ENCODE measurements around the gene SLC2A1. TPM values are rescaled to one million over a fixed set of nuclear protein-coding genes. Genes with fewer than 3 reads are reported as not detected.

Gene SLC2A1
- total RNA-seq, 2 experiments from 2014 or later = 66.6 to 93.4 TPM

DNA sequence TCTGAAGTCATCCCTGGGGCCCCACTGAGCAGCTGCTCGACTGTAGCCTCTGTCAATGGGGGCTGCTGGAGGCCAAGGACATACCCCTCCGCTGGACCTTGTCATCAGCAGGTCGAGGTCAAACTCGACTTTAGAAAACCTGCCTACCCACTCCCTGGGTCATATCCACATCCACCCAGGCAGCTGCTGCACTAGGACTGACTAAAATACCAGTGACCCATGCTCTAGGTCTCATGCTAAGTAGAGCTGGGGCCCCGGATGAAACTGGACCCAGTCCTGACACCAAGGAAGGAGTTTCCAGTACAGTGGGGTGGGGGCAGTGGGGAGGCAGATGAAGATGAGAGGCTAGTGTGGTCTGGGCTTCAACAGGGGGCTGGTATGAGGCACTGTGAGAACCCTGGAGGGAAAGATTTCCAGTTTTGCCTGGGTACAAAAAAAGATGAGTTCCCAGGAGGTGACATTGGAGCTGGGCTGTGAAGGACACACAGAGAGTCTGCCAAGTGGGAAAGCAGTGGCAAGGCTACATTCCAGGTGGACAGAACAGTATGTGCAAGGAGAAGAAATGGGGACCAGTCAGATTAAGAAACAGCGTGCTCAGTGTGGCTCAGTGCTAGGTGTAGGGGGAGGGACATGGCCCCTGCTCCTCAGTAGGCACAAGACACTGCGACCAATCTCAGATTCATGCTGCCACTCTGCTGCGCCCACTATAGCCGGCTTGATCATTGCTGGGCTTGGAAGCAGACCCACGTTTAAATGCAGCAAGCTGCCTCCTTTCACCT is 12.4 kb downstream of the SLC2A1 start:
- no peak overlapping the region for H2AFZ ChIP-seq (ENCODE audit: low read length)
- no peak for DNase-seq (ENCODE audit: low spot score)
- H4K20me1 ChIP-seq (ENCODE audit: insufficient read depth, low read length) = peaks cover 8% of the 10 kb centered on the region; the same call in 1 of the 2 replicates

DNA sequence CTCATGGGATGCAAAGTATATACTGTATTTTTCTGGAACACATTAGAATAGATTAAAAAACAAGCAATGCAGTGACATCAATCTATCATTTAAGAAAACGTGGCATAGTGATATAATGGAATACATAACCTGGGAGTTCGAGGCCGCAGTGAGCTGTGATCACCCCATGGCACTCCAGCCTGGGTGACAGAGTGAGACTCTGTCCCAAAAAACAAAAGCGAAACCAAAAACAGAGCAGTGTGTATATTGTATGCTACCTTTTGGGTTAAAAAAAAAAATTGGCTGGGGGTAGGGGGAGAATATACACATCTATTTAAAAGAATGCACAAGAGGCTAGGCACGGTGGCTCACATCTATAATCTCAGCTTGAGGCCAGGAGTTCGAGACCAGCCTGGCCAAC is 13.5 kb downstream of the SLC2A1 start:
- H4K20me1 ChIP-seq (ENCODE audit: insufficient read depth, low read length) = 0 out of 2 replicates have a peak, but pooled peaks cover 3% of the 10 kb centered on the region
- TF ChIP-seq, protein P1, sequence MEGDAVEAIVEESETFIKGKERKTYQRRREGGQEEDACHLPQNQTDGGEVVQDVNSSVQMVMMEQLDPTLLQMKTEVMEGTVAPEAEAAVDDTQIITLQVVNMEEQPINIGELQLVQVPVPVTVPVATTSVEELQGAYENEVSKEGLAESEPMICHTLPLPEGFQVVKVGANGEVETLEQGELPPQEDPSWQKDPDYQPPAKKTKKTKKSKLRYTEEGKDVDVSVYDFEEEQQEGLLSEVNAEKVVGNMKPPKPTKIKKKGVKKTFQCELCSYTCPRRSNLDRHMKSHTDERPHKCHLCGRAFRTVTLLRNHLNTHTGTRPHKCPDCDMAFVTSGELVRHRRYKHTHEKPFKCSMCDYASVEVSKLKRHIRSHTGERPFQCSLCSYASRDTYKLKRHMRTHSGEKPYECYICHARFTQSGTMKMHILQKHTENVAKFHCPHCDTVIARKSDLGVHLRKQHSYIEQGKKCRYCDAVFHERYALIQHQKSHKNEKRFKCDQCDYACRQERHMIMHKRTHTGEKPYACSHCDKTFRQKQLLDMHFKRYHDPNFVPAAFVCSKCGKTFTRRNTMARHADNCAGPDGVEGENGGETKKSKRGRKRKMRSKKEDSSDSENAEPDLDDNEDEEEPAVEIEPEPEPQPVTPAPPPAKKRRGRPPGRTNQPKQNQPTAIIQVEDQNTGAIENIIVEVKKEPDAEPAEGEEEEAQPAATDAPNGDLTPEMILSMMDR (conservative IDR thresholded peaks at IDR 0.05; ENCODE audit: low read length) = no peak
- TF ChIP-seq EZH2phosphoT487 (IDR thresholded peaks at IDR 0.05; ENCODE audit: borderline replicate concordance, low read depth, low read length) = no peak
- no TSS peak for BruUV-seq (replicated peaks)
- POLR2A ChIA-PET = interaction anchor here (0.6 to 4.2 kb wide), 2 partner anchors 10 to 178 kb away, joined by 3 to 22 read pairs; partner anchors contain the start of genes C1orf50 and P3H1
- peak overlapping the region; percentile 43 for H3K4me3 ChIP-seq (ENCODE audit: low read depth, low read length, poor library complexity, severe bottlenecking)
- peak overlapping the region; percentile 93 for H3K27ac ChIP-seq (ENCODE audit: low read depth, low read length, poor library complexity, severe bottlenecking)
- no peaks in the 10 kb centered on the region for H3K9me2 ChIP-seq (ENCODE audit: insufficient read depth, low read length)
- CTCF ChIA-PET (ENCODE audit: unreplicated experiment) = no interaction called here
- H3K4me1 ChIP-seq (ENCODE audit: insufficient read depth, low read length, poor library complexity, severe bottlenecking) = peaks cover 91% of the 10 kb centered on the region
- no peak overlapping the region for H2AFZ ChIP-seq (ENCODE audit: low read length)
- intact Hi-C loops (cut with micrococcal nuclease; ENCODE audit: unreplicated experiment) = no loop called here
- no peaks in the 10 kb centered on the region for H3K9me3 ChIP-seq (ENCODE audit: low read length)
- H3K36me3 ChIP-seq (ENCODE audit: insufficient read depth, low read length) = peaks cover 82% of the 10 kb centered on the region
- DNase-seq (ENCODE audit: low spot score) = no peak
- peaks cover 90% of the 10 kb centered on the region for H3K79me2 ChIP-seq (ENCODE audit: insufficient read depth, low read depth, low read length)
- H3K4me2 ChIP-seq (ENCODE audit: low read length) = peak overlapping the region; percentile 79

More for the DNA sequence above, 12.4 kb downstream of the SLC2A1 start:
- H3K27ac ChIP-seq (ENCODE audit: low read depth, low read length, poor library complexity, severe bottlenecking) = peak overlapping the region; percentile 93
- intact Hi-C loops (cut with micrococcal nuclease; ENCODE audit: unreplicated experiment) = no loop called here
- TF ChIP-seq, protein P1 (conservative IDR thresholded peaks at IDR 0.05; ENCODE audit: low read length) = no peak
- H3K4me1 ChIP-seq (ENCODE audit: insufficient read depth, low read length, poor library complexity, severe bottlenecking) = peaks cover 100% of the 10 kb centered on the region
- ChIA-PET CTCF (ENCODE audit: unreplicated experiment) (no interaction called here), POLR2A (interaction anchor here (1.3 to 4.2 kb wide), 2 partner anchors 11 to 21 kb away, joined by 4 to 22 read pairs; no protein-coding TSS in a partner anchor)
- no peaks in the 10 kb centered on the region for H3K9me3 ChIP-seq (ENCODE audit: low read length)
- peak overlapping the region; percentile 79 for H3K4me2 ChIP-seq (ENCODE audit: low read length)
- peak overlapping the region; percentile 43 for H3K4me3 ChIP-seq (ENCODE audit: low read depth, low read length, poor library complexity, severe bottlenecking)
- H3K9me2 ChIP-seq (ENCODE audit: insufficient read depth, low read length) = no peaks in the 10 kb centered on the region
- H3K79me2 ChIP-seq (ENCODE audit: insufficient read depth, low read depth, low read length) = peaks cover 92% of the 10 kb centered on the region
- H3K36me3 ChIP-seq (ENCODE audit: insufficient read depth, low read length) = peaks cover 82% of the 10 kb centered on the region
- BruUV-seq (replicated peaks) = no TSS peak

All from OCI-LY7 (cell line).